GM21825 (cell line): ENCODE measurements around the gene AR.
"Not testable (repeated sequence)": the region's sequence is repeated elsewhere in the genome, so short reads cannot be mapped to it uniquely, and the experiment has no call there.

Source experiments
- ATAC-seq: cut with Tn5 transposase; IDR thresholded peaks from one replicate; pipeline ENCODE4 v1.9.1; 2021; ENCODE audit warnings: mild to moderate bottlenecking, moderate library complexity; ENCODE audit not compliant: unreplicated experiment

AR gene

DNA sequence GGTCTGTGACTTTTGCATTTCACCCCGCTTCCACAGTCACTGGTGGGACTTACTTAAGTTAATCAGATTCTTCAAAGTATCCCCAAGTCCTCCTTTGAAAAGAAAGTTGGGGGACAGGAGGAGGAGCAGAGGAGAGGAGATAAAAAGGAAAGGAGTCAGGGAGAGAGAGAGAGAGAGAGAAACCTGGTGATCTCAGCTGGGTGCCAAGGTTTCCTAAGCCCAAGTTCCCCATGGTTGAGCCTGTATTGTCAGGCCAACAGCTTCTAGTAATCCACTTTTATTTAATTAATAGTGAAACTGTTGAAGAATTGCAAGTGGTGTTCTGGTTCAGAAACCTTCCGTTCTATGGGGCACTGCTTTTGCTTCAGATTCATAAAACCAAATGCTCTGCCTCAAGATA is 91.6 kb downstream of the AR start:
- ATAC-seq: no peak

DNA sequence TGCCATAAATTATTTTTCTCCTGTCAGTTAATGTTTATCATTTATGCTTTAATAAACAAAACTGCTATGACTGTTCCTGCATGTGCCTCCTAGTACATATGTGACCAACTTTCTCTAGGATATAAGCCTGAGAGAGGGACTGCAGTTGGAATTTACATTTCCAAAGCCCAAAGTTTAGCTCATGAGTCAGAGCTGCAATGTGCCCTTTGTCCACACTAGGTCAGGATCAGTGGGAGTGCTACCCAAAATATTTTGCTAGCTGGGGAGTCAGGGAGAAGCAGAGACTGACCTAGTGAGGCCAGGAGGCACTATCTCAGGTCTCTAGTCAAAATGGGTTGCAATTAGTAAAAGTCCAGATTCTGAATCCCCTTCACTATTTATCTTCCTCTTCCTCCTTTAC is 92.7 kb downstream of the AR start:
- no peak for ATAC-seq

DNA sequence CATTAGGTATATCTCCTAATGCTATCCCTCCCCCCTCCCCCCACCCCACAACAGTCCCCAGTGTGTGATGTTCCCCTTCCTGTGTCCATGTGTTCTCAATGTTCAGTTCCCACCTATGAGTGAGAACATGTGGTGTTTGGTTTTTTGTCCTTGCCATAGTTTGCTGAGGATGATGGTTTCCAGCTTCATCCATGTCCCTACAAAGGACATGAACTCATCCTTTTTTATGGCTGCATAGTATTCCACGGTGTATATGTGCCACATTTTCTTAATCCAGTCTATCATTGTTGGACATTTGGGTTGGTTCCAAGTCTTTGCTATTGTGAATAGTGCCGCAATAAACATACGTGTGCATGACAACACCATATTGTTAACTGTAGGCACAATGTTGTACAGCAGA is 93.5 kb downstream of the AR start:
- not testable (repeated sequence) for ATAC-seq

DNA sequence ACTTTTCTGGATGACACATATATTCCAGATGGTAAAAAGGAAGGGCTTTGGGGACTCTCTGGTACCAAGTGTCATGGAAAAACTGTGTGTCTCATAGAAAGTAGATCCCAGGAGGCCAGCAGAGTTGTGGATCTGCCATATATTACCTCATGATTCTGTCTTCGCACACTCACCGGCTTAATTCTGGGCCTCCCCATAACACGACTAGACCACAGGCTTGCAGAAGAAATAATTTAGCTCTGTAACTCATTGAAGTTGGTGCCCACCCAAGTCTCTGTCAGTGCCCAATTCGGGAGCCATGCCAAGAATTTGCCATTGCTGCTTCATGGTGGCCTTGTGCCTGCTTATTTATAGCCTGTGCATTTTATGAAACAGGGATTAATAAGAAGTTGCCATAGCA is 104.5 kb downstream of the AR start:
- ATAC-seq: no peak

DNA sequence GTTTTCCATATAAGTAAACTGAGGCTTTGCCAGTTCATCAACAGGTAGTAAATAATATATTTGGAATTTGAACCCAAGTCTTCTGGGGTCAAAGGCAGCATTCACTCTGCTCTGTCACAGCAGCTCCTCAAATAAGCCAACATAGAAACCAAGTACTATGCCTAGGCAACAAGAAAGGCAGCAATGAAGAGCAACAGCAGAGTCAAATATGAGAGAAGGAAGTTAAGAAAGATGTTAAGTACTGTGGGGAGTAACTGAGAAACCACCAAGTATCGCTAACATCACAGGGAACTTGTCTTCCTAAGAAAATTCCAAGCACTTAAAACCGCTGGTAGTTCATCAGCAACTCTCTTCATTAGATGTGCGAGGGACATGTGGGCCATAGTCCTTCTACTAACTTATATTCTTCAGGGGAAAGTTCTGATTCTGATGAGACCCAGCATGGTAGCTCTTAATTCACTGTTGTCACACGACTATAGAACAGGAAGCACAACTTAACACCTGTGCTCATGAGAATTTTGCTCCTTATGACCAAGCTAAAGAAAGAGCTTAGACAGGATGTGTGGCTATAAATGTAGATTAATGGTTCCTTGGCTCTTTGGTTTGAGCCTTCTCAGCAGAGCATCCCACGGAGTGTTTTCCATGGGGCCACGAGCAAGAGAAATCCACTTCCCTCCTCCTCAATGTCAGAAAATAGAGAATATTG is 107.8 kb downstream of the AR start:
- no peak for ATAC-seq

DNA sequence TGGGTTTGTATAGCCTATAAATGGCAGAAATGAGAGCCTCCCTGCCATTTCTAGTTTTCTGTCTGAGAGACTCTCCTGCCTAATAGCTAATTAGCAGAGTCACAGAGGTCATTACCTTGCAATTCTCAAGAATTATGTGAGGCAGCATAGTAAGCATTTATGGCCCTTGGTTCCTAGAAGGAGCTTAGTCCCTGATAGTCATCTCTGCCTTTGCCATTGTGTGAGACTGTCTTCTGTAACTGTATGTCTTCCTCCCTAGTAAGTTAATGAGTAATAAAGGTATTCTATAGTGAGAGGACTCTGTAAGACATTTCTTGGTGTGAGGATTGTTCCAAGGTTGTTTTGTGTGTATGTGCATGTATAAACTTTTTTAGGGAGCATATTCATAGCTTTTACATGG is 108.7 kb downstream of the AR start:
- ATAC-seq: no peak

DNA sequence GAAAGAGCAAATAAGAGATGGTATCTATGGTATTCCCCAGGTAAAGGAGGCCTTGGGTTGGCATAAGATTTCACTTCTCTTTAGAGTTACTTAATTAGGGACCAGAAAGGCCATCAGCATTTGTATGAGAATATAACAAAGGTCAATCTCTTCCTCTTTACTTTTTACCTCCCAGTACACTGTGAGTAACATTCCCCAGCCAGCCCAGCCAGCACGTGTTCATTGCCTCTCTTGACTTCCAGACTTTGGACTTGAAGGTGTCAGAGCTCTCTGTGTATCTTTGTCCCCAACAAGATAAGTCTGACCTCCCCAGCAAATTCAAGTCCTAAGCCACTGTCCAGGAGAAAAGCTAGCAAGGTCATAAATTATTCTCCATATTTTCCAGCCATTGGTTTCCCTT is 110.5 kb downstream of the AR start:
- ATAC-seq: no peak

DNA sequence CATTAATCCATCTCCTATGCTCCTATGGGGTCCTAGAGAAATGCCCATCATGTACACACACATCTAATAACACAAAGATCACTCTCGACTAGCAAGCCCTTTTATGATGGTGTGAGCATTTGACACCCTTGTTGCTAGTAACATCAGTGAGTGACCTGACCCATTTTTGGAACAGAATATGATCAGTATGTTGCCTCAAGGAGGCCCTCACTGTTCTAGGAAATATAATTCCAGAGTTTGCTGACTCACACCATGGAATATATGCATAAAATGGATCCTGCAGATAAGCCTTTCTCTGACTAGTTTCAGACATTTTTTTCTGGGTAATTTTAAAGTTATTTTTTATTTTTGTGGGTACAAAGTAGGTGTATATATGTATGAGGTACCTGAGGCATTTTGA is 121.8 kb downstream of the AR start:
- ATAC-seq: no peak

DNA sequence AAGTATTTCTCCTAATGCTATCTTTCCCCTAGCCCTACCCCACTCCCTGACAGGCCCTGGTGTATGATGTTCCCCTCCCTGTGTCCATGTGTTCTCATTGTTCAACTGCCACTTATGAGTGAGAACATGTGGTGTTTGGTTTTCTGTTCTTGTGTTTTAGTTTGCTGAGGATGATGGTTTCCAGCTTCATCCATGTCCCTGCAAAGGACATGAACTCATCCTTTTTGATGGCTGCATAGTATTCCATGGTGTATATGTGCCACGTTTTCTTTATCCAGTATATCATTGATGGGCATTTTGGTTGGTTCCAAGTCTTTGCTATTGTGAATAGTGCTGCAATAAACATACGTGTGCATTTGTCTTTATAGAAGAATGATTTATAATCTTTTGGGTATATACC is 126.9 kb downstream of the AR start:
- ATAC-seq: not testable (repeated sequence)

DNA sequence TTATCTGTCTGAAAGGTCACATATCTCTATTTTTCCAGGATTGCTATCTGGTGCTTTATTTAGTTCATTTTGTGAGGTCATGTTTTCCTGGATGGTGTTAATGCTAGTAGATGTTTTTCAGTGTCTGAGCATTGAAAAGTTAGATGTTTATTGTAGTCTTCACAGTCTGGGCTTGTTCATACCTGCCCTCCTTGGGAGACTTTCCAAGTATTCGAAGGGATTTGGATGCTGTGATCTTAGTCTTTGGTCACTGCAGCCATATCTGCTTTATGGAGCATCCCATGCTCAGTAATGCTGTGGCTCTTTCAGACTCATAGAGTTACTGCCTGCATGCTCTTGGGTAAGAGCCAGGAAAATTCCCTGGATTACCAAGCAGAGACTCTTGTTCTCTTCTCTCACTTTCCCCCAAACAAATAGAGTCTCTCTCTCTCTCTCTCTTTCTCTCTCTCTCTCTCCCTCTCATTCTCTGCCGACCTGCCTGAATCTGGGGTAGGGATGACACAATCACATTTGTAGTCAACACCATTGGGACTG is 130.0 kb downstream of the AR start:
- no peak for ATAC-seq

DNA sequence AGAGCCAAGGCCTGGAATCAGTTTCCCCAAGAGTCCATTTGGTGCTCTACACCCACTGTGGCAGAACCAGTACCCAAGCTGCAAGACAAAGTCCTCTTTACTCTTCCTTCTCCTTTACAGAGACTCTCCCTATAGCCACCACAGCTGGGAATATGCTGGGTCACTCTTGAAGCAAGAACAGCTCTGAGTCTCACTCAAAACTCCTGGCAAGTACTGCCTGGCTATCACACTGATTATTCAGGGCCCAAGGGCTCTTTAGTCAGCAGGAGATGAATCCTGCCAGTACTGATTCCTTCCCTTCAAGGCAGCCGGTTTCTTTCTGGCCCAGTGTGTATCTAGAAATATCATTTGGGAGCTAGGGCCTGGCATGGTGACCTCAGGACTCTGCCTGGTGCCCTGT is 130.9 kb downstream of the AR start:
- ATAC-seq: no peak

DNA sequence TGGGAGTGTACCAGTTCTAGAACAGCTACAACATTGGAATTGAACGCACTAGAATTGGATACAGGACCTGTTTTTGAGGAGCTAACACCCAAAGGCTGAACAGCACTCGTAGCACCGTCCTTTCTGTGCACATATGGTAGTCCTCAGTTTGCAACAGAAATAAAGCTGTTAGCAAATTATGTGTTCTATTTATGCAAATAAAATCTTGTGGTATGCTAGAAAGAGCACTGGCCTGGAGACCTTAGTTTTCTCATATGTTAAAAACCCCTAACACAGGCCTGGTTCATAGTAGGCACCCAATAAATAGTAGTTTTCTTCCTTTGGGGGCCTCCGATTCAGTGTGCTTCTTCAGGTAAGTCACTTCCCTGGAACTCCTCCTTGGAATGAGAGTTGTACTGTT is 140.3 kb downstream of the AR start:
- ATAC-seq: no peak

DNA sequence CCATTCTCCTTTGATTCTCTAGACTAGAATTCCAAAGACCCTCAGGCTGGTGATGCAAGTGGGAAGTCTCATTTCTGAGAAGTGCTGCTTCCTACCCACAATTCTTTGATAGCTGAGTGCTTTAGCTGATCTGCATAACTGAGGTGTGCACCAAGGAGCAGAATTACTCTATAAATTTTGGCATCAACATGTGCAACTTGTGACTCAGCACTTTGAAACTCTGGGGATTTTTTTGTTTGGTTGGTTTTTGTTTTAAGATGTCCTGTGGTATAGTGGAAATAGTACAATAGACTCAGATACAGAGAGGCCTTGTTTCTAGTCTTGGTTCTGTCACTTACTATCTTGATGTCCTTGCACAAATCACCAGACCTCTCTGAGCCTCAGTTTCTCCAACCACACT is 148.4 kb downstream of the AR start:
- ATAC-seq: no peak

DNA sequence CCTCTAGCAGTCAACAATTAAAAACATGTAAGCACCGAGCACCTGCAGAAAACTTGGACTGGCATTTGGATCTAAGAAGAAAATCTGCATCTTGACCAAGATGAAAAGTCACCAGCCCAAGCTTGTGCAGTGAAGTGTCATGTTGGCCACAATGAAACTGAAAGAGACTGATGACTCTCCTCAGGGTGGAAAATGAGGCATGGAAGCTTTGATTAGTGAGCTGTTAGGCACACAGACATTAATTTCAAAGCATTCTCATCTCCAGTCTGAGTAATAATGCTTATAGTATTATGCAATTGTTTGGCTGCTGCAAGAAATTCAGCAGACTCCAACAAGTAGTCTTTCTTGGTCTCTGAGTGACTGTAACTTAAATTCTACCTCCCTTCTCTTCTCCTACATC is 150.1 kb downstream of the AR start:
- ATAC-seq: no peak

DNA sequence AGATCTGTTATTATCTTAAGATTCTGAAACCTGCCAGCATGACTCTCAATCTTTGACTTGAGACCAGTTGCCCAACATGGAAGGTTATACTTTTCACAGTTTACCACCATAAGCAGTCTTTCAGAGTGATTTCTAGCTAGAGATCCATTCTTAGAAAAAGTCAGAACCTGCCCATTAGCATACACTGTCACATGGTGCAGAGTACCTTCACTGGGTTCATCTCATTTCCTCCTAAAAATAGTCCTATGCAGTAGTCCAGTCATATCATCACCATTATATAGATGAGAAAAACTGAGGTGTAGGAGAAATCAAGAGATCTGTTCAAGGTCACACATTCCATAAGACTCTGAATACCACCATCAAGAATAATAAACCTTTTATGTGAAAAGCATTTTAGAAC is 153.6 kb downstream of the AR start:
- ATAC-seq: no peak

DNA sequence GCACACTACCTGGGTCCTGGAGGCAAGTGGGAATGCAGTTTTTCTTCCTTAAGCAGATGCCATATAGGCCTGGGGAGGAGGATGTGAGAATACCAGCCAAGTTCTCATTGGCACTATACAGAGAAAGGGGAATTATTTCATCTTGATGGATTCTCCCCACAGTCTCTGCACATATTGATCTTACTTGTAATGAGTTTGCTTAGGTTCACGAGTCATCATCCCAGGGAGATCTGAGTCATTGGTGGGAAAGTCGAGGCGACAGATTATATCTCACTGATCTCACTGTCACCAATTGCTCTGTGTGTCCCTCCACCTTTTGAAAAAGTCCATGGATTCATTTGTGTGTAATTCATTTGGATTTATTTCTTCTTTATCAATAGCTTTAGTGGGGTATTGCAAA is 156.8 kb downstream of the AR start:
- no peak for ATAC-seq

DNA sequence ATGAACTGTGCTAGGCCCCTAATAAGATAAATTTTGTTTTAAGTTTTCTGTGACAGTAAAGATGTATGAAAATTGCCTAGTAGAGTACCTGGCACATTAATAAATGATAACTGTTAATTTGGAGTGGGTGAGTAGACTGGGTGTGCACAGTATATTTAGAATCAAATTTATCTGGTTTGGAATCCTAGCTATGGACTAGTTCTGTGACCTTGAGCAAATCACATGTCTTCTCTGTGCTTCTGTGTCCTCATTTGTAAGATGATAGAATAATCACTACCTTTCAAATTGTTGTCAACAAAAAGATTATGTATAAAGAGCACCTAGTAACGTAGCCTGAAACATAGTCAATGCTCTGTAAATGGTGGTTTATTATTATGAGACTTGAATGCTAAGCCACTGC is 170.2 kb downstream of the AR start:
- no peak for ATAC-seq

DNA sequence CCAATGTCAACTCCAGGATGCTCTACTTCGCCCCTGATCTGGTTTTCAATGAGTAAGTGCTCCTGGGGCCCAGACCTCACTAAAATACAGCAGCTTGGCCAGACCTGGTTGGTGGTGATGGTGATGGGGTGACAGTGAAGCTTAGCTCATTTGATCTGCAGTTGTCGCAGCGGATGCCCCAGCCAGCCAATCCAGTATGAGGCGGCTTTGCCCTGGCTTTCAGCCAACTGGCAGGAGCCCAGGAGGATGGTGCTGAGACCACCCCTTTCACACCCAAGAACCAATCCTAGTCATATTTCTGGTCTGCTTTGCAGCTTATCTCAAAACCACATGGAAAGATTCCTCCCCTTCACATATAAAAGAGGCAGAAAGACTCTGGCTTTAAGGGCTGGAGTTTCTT is 173.8 kb downstream of the AR start:
- no peak for ATAC-seq

DNA sequence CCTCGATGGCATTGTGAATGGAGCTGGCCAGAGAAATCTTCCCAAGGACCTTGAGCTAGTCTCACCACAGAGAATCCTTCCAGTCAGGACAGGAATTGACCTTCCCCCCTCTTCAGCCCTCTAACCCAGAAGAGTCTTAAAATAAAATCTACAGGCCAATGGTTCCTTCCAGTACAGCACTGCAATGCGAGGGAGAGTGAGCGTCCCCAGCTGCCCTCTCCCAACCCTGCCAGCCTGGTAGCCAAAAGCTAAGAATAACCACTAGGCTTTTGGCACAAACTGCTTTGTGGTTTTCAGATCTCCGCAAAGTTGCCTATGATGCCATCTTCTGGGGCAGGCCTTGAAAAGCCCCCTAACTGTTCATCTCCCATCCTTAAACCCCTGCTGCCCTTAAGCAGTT is 175.1 kb downstream of the AR start:
- ATAC-seq: no peak

DNA sequence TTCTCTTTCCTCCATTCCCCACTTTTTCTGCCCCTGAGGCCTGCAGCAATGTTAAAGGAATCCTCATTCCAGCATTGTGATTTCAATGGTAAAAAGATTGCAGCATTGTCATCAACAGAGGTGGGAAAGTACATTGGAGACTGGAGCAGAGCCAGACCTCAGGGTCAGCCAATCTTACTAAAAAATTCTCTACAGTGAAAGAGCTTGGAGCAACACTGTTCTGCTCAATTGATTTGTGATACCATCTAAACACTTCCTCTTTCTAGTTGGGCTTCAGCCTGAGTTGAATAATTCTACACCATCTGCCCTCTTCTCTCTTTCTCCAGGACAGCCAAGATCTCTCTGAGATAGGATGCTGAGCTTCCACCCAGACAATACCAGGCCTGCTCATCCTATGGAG is 176.5 kb downstream of the AR start:
- ATAC-seq: no peak

DNA sequence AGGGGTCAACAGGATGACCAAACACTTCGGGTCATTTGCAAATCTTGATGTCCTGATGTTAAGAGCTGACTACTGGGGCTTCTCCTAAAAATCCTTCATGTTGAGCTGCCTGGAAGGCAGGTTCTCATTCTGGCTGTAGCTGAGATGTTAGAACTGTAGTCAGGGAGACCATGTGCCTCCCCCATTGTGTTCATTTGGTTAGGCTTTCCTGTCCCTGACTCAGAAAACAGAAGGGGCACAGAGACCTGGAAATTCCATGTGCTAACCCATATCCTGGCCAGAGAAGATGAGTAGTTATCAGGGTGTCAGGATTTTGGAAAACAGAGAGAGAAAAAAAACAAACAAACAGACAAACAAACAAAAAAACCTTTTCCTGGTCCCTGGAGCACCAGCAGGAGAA is 177.5 kb downstream of the AR start:
- no peak for ATAC-seq

DNA sequence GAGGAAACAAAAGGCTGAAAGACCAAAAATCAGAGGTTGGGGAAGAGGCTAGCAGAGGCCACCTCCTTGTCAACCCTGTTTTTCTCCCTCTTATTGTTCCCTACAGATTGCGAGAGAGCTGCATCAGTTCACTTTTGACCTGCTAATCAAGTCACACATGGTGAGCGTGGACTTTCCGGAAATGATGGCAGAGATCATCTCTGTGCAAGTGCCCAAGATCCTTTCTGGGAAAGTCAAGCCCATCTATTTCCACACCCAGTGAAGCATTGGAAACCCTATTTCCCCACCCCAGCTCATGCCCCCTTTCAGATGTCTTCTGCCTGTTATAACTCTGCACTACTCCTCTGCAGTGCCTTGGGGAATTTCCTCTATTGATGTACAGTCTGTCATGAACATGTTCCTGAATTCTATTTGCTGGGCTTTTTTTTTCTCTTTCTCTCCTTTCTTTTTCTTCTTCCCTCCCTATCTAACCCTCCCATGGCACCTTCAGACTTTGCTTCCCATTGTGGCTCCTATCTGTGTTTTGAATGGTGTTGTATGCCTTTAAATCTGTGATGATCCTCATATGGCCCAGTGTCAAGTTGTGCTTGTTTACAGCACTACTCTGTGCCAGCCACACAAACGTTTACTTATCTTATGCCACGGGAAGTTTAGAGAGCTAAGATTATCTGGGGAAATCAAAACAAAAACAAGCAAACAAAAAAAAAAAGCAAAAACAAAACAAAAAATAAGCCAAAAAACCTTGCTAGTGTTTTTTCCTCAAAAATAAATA is 179.9 kb downstream of the AR start:
- ATAC-seq: no peak
